H1 (cell line): ENCODE measurements around the gene CTTNBP2NL. TPM values are rescaled to one million over a fixed set of nuclear protein-coding genes. Genes with fewer than 3 reads are reported as not detected.

ENCODE experiments used
- CTCF ChIA-PET: fragments of 300-600 bp; sonication (Branson Sonifier 250); formaldehyde crosslinking; loops from one replicate; lab custom pipeline; 2021; ENCODE audit not compliant: partially characterized antibody; lab: Charles Lee
- POLR2A ChIA-PET: fragments of 300-600 bp; sonication (Branson Sonifier 250); formaldehyde crosslinking; loops from one replicate; lab custom pipeline; 2021; ENCODE audit warnings: inconsistent platforms; ENCODE audit not compliant: partially characterized antibody; lab: Charles Lee
- DNase-seq, 2 experiments: peaks; one replicate each; pipeline versions ENCODE4 v3.0.0 to v3.0.0-alpha.2; 2010 to 2022; ENCODE audit warnings: low spot score in 2 of 2, low read depth in 1 of 2, mixed read lengths in 1 of 2
- FAIRE-seq: peaks from 2 replicates; lab custom pipeline; 2011; peaks lifted over from hg19 to GRCh38; lab: Jason Lieb, UNC
- H2AFZ ChIP-seq: 2 replicates; pipeline ENCODE4 v1.8.1; 2012; ENCODE audit warnings: low read length, inconsistent platforms
- H2AK5ac ChIP-seq: 2 replicates; pipeline ENCODE4 v1.6.1; 2013; ENCODE audit warnings: low read depth, low read length
- H2BK120ac ChIP-seq: replicated peaks from 2 replicates; pipeline ENCODE3; 2013; ENCODE audit warnings: low read depth, low read length, inconsistent platforms
- H2BK12ac ChIP-seq: 2 replicates; pipeline ENCODE4 v1.6.1; 2013; ENCODE audit warnings: low read depth, low read length
- H2BK15ac ChIP-seq: 2 replicates; pipeline ENCODE4 v1.6.1; 2013; ENCODE audit warnings: low read length
- H2BK20ac ChIP-seq: 2 replicates; pipeline ENCODE4 v1.6.1; 2013; ENCODE audit warnings: low read length
- H2BK5ac ChIP-seq: 2 replicates; pipeline ENCODE4 v1.6.1; 2013; ENCODE audit warnings: low read depth, low read length
- H3K14ac ChIP-seq: 2 replicates; pipeline ENCODE4 v1.6.1; 2013; ENCODE audit warnings: inconsistent platforms; ENCODE audit not compliant: insufficient read length
- H3K18ac ChIP-seq: 2 replicates; pipeline ENCODE4 v1.6.1; 2013; ENCODE audit warnings: low read length; ENCODE audit errors: extremely low read depth
- H3K23ac ChIP-seq: 2 replicates; pipeline ENCODE4 v1.6.1; 2013; ENCODE audit warnings: inconsistent platforms; ENCODE audit not compliant: insufficient read length
- H3K23me2 ChIP-seq: 2 replicates; pipeline ENCODE4 v1.6.1; 2013; ENCODE audit warnings: low read depth, low read length
- H3K27ac ChIP-seq: 2 replicates; pipeline ENCODE4 v1.6.1; 2011; ENCODE audit warnings: low read depth, low read length, inconsistent platforms
- H3K27me3 ChIP-seq, 4 experiments: replicated peaks in 1 of 4; 1 replicate in 1 of 4; 2 replicates in 3 of 4; pipeline versions ENCODE4 v1.6.1 to v1.8.1; 2011 to 2013; ENCODE audit warnings: low read length in 3 of 4, mild to moderate bottlenecking in 3 of 4, inconsistent platforms in 2 of 4, mixed read lengths in 2 of 4, moderate library complexity in 1 of 4; ENCODE audit not compliant: control insufficient read depth in 3 of 4, insufficient read depth in 3 of 4; ENCODE audit errors: extremely low read depth in 1 of 4
- H3K36me3 ChIP-seq, 4 experiments: 2 replicates each; pipeline versions ENCODE4 v1.6.1 to v1.8.1; 2011 to 2013; ENCODE audit warnings: mild to moderate bottlenecking in 4 of 4, low read length in 3 of 4, moderate library complexity in 2 of 4, control low read depth in 1 of 4, inconsistent platforms in 1 of 4; ENCODE audit not compliant: insufficient read depth in 4 of 4, control insufficient read depth in 2 of 4
- H3K4ac ChIP-seq: replicated peaks from 2 replicates; pipeline ENCODE3; 2013; ENCODE audit warnings: low read length, low read depth, mixed read lengths, inconsistent platforms; ENCODE audit not compliant: insufficient read length
- H3K4me1 ChIP-seq, 4 experiments: replicated peaks in 1 of 4; 1 replicate in 1 of 4; 2 replicates in 3 of 4; pipeline versions ENCODE4 v1.6.1 to v1.8.1; 2011 to 2013; ENCODE audit warnings: low read length in 3 of 4, inconsistent platforms in 2 of 4, mixed read lengths in 1 of 4; ENCODE audit not compliant: insufficient read depth in 4 of 4, control insufficient read depth in 3 of 4
- H3K4me2 ChIP-seq, 2 experiments: 2 replicates each; pipeline versions ENCODE4 v1.6.1 to v1.8.1; 2011 to 2013; ENCODE audit warnings: low read depth in 2 of 2, low read length in 2 of 2, control low read depth in 1 of 2, inconsistent platforms in 1 of 2, mild to moderate bottlenecking in 1 of 2; ENCODE audit not compliant: insufficient read depth in 1 of 2
- H3K4me3 ChIP-seq, 4 experiments: fragments of 200-600, 300-600 bp in 1 of 4; sonication (generic), shearing (Covaris generic), sonication (Bioruptor Twin) in 1 of 4; 2 replicates each; pipeline versions ENCODE4 v1.5.1 to v1.8.1; 2011 to 2016; ENCODE audit warnings: low read length in 4 of 4, low read depth in 3 of 4, control low read depth in 2 of 4, inconsistent platforms in 2 of 4, mild to moderate bottlenecking in 2 of 4, mixed read lengths in 1 of 4, moderate library complexity in 1 of 4; ENCODE audit not compliant: insufficient read depth in 2 of 4; ENCODE audit errors: extremely low read depth in 1 of 4
- H3K56ac ChIP-seq: replicated peaks from 2 replicates; pipeline ENCODE3; 2013; ENCODE audit warnings: low read depth, mild to moderate bottlenecking, mixed read lengths, low read length, inconsistent platforms; ENCODE audit not compliant: insufficient read length
- H3K79me1 ChIP-seq: 2 replicates; pipeline ENCODE4 v1.6.1; 2013; ENCODE audit warnings: low read depth, low read length, control low read depth
- H3K79me2 ChIP-seq, 2 experiments: 2 replicates each; pipeline versions ENCODE4 v1.6.1 to v1.8.1; 2012 to 2013; ENCODE audit warnings: low read length in 2 of 2, mild to moderate bottlenecking in 2 of 2, inconsistent platforms in 1 of 2; ENCODE audit not compliant: insufficient read depth in 2 of 2, control insufficient read depth in 1 of 2
- H3K9ac ChIP-seq, 4 experiments: replicated peaks in 1 of 4; 1 replicate in 1 of 4; 2 replicates in 3 of 4; pipeline versions ENCODE4 v1.6.1 to v1.8.1; 2011 to 2013; ENCODE audit warnings: low read depth in 3 of 4, low read length in 3 of 4, control low read depth in 2 of 4, mild to moderate bottlenecking in 2 of 4, moderate library complexity in 2 of 4, inconsistent platforms in 1 of 4; ENCODE audit errors: extremely low read depth in 1 of 4
- H3K9me3 ChIP-seq, 2 experiments: 2 replicates each; pipeline versions ENCODE4 v1.6.1 to v1.8.1; 2012 to 2013; ENCODE audit warnings: mild to moderate bottlenecking in 2 of 2, moderate library complexity in 2 of 2, control low read depth in 1 of 2, inconsistent platforms in 1 of 2, low read depth in 1 of 2, low read length in 1 of 2, mixed read lengths in 1 of 2; ENCODE audit not compliant: insufficient read depth in 2 of 2
- H4K20me1 ChIP-seq, 2 experiments: replicated peaks in 1 of 2; 2 replicates each; pipeline versions ENCODE3 to v1.8.1; 2011 to 2013; ENCODE audit warnings: inconsistent platforms in 2 of 2, low read length in 2 of 2, mild to moderate bottlenecking in 1 of 2; ENCODE audit not compliant: insufficient read depth in 2 of 2, control insufficient read depth in 1 of 2
- H4K5ac ChIP-seq: 2 replicates; pipeline ENCODE4 v1.6.1; 2013; ENCODE audit warnings: low read length, low read depth, mixed read lengths, inconsistent platforms; ENCODE audit not compliant: insufficient read length
- H4K8ac ChIP-seq: 2 replicates; pipeline ENCODE4 v1.8.0; 2013; ENCODE audit warnings: mild to moderate bottlenecking, moderate library complexity, low read length, inconsistent platforms; ENCODE audit not compliant: insufficient read depth; ENCODE audit errors: extremely low read depth
- H4K91ac ChIP-seq: replicated peaks from 2 replicates; pipeline ENCODE3; 2013; ENCODE audit warnings: low read length, mixed read lengths, inconsistent platforms; ENCODE audit not compliant: insufficient read length
- BRCA1 ChIP-seq: IDR thresholded peaks from 2 replicates; pipeline ENCODE4 v1.6.1; 2012; ENCODE audit warnings: low read depth, low read length, improper control_type of control experiment
- CTCF ChIP-seq, 3 experiments: IDR thresholded peaks; 1 replicate in 2 of 3; 2 replicates in 1 of 3; pipeline versions ENCODE4 v1.5.1 to v1.6.1; 2011; ENCODE audit warnings: low read length in 3 of 3, mild to moderate bottlenecking in 3 of 3, inconsistent platforms in 2 of 3, low read depth in 1 of 3, moderate library complexity in 1 of 3; ENCODE audit not compliant: insufficient read depth in 1 of 3; ENCODE audit errors: control extremely low read depth in 1 of 3
- EP300 ChIP-seq, 2 experiments: IDR thresholded peaks; 1 replicate in 1 of 2; 2 replicates in 1 of 2; pipeline ENCODE4 v1.6.1; 2011 to 2012; ENCODE audit warnings: low read depth in 2 of 2, low read length in 2 of 2, mild to moderate bottlenecking in 2 of 2, borderline replicate concordance in 1 of 2, inconsistent platforms in 1 of 2, moderate library complexity in 1 of 2
- HDAC2 ChIP-seq, 2 experiments: fragments of 300-600 bp in 1 of 2; sonication (generic) in 1 of 2; IDR thresholded peaks; 2 replicates each; pipeline ENCODE4 v1.6.1; 2011 to 2012; ENCODE audit warnings: low read depth in 2 of 2, low read length in 2 of 2, mild to moderate bottlenecking in 2 of 2, moderate library complexity in 2 of 2, borderline replicate concordance in 1 of 2, inconsistent platforms in 1 of 2
- HDAC6 ChIP-seq: IDR thresholded peaks from one replicate; pipeline ENCODE4 v1.7.1; 2012; ENCODE audit warnings: low read depth, mild to moderate bottlenecking, inconsistent platforms, low read length, moderate library complexity
- MAX ChIP-seq: IDR thresholded peaks from 2 replicates; pipeline ENCODE4 v1.6.1; 2012; ENCODE audit warnings: inconsistent platforms
- SIX5 ChIP-seq: IDR thresholded peaks from 2 replicates; pipeline ENCODE4 v1.6.1; 2011; ENCODE audit warnings: mild to moderate bottlenecking, low read depth, low read length
- TEAD4 ChIP-seq: IDR thresholded peaks from 2 replicates; pipeline ENCODE4 v1.6.1; 2012; ENCODE audit warnings: low read depth, low read length, inconsistent platforms, mixed read lengths
- WGBS, 2 experiments: shearing (Covaris generic) in 1 of 2; methylation state at CpG; one replicate each; pipeline versions ENCODE4 v1.1.6 to v1.1.7; 2013 to 2015; ENCODE audit warnings: low lambda C conversion rate in 2 of 2, mixed read lengths in 2 of 2, inconsistent platforms in 1 of 2, low coverage in 1 of 2, missing lambda C conversion rate in 1 of 2; ENCODE audit not compliant: insufficient replicate concordance in 2 of 2, insufficient coverage in 1 of 2, insufficient read length in 1 of 2; ENCODE audit errors: extremely low coverage in 1 of 2, missing lambda C conversion rate in 1 of 2; 5-methylcytosine and 5-hydroxymethylcytosine counted together
- polyA plus RNA-seq, 7 experiments: library from polyadenylated mRNA; depleted of rRNA in 3 of 7; stranded (reverse) in 5 of 7; unstranded in 2 of 7; fragments of >200 nt in 5 of 7; fragments of 200-250 nt in 2 of 7; gene quantifications; 1 replicate in 5 of 7; 2 replicates in 1 of 7; 4 replicates in 1 of 7; pipeline versions ENCODE4 v1.2.1 to v1.2.3, GENCODE V29; 2011 to 2013; ENCODE audit warnings: missing spikeins in 2 of 7, mixed read lengths in 2 of 7
- total RNA-seq: library from RNA; stranded (reverse); fragmentation: NEBNext Ultra II Directional; extraction: Animal tissue kit (Norgen Biotek cat#: 25700); gene quantifications from 2 replicates; pipeline ENCODE4 v1.2.1, GENCODE V29; 2021

CTTNBP2NL gene
- total and polyA plus RNA-seq, 2 of the 8 experiments (the other 6 are each of a cell fraction or from before 2014, with no cell fraction given), result 6.4 to 35.1 TPM

DNA sequence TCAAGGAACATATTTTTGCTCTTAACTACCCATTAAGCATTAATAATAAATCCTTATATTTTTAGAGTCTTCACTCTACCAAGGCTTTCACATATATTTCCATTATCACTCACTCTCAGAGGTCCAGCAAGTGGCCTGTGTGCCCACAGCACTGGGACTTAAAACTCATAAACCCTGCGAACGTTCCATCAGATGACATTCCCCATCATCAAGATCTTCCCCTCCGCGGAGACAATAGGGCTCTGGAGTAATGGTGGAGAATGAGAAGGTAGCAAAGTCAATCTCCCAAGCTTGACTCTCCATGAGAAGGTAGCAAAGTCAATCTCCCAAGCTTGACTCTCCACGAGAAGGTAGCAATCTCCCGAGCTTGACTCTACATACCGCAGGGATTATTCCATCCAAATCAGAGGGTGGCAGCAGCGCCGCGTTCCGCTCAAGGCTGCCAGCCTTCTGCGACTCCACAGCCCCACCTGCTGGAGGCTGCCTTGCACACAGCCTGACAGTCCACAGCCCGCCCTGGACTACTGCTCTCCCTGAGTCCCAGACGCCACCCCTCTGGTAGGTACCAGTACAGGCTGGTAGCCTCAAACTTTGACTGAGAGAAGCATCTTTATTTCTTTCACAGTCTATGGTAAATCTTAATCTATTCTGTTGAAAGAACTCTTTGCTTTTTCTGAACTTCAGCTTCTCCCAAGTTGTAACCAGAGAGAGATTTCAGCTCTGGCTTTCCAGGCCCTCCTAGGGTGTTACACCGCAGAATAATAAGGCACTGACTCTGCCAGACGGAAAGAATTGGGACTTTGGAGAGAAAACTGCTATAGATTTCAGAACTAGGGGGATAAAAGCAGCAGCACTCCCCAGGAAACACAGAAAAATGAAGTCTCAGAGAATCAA lies 26.4 kb upstream of the CTTNBP2NL start:
- Histone ChIP-seq H2BK20ac (no peak overlapping the region), H3K9ac (no peak overlapping the region), H3K79me1 (no peaks in the 10 kb centered on the region), H4K91ac (no peak overlapping the region), H3K14ac (no peak overlapping the region), H2AK5ac (no peak overlapping the region), H3K4me1 (no peaks in the 10 kb centered on the region), H3K27me3 (no peaks in the 10 kb centered on the region), H2AFZ (peak overlapping the region; percentile 92), H3K9me3 (no peaks in the 10 kb centered on the region), H3K4ac (no peak overlapping the region), H2BK120ac (no peak overlapping the region), H3K36me3 (no peaks in the 10 kb centered on the region), H4K8ac (no peak overlapping the region), H2BK12ac (no peak overlapping the region), H2BK5ac (no peak overlapping the region), H3K23ac (no peak overlapping the region), H4K20me1 (no peaks in the 10 kb centered on the region), H2BK15ac (no peak overlapping the region), H3K18ac (no peak overlapping the region), H3K4me2 (no peak overlapping the region), H3K4me3 (no peak overlapping the region), H3K27ac (no peak overlapping the region), H3K56ac (no peak overlapping the region), H3K23me2 (no peaks in the 10 kb centered on the region), H4K5ac (no peak overlapping the region), H3K79me2 (no peaks in the 10 kb centered on the region)
- peak; percentile 76 for FAIRE-seq
- 37% methylated on average over 16 of the region's 16 CpGs; no CpG with 5 or more reads in 1 of the 2 experiments for WGBS, 2 experiments
- ChIA-PET POLR2A (interaction anchor here (1.5 kb wide), 1 partner anchor 335 kb away, joined by 3 read pairs; no protein-coding TSS in a partner anchor), CTCF (interaction anchor here (0.6 to 8.4 kb wide), 32 partner anchors 11 to 501 kb away, joined by 3 to 89 read pairs (median 3); partner anchors contain the start of gene CTTNBP2NL)
- peak; percentile 78 to 98 for DNase-seq
- 0 out of 2 replicates have a peak, but pooled peaks have one; percentile 26 for TF ChIP-seq BRCA1
- TF ChIP-seq EP300 (IDR thresholded peaks at IDR 0.05; ENCODE audit: borderline replicate concordance in 1 of 2, low read depth in 2 of 2, low read length in 2 of 2), result no peak
- no peak for TF ChIP-seq HDAC6
- TF ChIP-seq CTCF (IDR thresholded peaks at IDR 0.05; ENCODE audit: control extremely low read depth in 1 of 3, insufficient read depth in 1 of 3, low read depth in 1 of 3, low read length in 3 of 3), result peak; percentile 99 to 100 (median 99)
- no peak for TF ChIP-seq HDAC2 (IDR thresholded peaks at IDR 0.05; ENCODE audit: borderline replicate concordance in 1 of 2, low read depth in 2 of 2, low read length in 2 of 2)
- TF ChIP-seq SIX5, result no peak
- TF ChIP-seq MAX, result no peak
- peak; percentile 54; the same call in 1 of the 2 replicates for TF ChIP-seq TEAD4
